GM23338 (cell line): ENCODE data around the gene MITF. TPM values are rescaled to one million over a fixed set of nuclear protein-coding genes. Genes with fewer than 3 reads are reported as not detected.

Experiments
- ATAC-seq: fragments of 200-7000 bp; cut with Tn5 transposase; 3 replicates; pipeline ENCODE4 v1.9.1; 2020
- DNase-seq: peaks from one replicate; pipeline ENCODE4 v3.0.0-alpha.2; 2015; ENCODE audit warnings: low spot score
- H2AFZ ChIP-seq: fragments of 200-600 bp; sonication (generic); 2 replicates; pipeline ENCODE4 v1.8.0; 2016; ENCODE audit warnings: antibody characterized with exemption, mild to moderate bottlenecking, moderate library complexity
- H3F3A ChIP-seq: fragments of 200-600 bp; sonication (generic); replicated peaks from 2 replicates; pipeline ENCODE4 v1.8.0; 2017; ENCODE audit warnings: antibody characterized with exemption, mixed run types, low read depth
- H3K27ac ChIP-seq: fragments of 200-600 bp; sonication (generic); 2 replicates; pipeline ENCODE4 v1.6.1; 2016; ENCODE audit warnings: low read depth
- H3K27me3 ChIP-seq: fragments of 200-600 bp; sonication (generic); 2 replicates; pipeline ENCODE4 v1.8.0; 2016; ENCODE audit warnings: mild to moderate bottlenecking, mixed run types, moderate library complexity; ENCODE audit not compliant: insufficient read depth
- H3K36me3 ChIP-seq: fragments of 200-600 bp; sonication (generic); 2 replicates; pipeline ENCODE4 v1.8.0; 2016; ENCODE audit warnings: mild to moderate bottlenecking; ENCODE audit not compliant: insufficient read depth
- H3K4me1 ChIP-seq: fragments of 200-600 bp; sonication (generic); 2 replicates; pipeline ENCODE4 v1.8.0; 2016; ENCODE audit warnings: mild to moderate bottlenecking, moderate library complexity; ENCODE audit not compliant: insufficient read depth
- H3K4me2 ChIP-seq: fragments of 200-600 bp; sonication (generic); 2 replicates; pipeline ENCODE4 v1.7.1; 2017; ENCODE audit warnings: mixed run types
- H3K4me3 ChIP-seq: fragments of 200-600 bp; sonication (generic); 2 replicates; pipeline ENCODE4 v1.6.1; 2016; ENCODE audit warnings: mixed run types
- H3K79me2 ChIP-seq: fragments of 200-600 bp; sonication (generic); replicated peaks from 2 replicates; pipeline ENCODE4 v1.8.0; 2017; ENCODE audit warnings: mild to moderate bottlenecking; ENCODE audit not compliant: insufficient read depth
- H3K9me2 ChIP-seq: fragments of 200-600 bp; sonication (generic); 2 replicates; pipeline ENCODE4 v1.8.0; 2017; ENCODE audit not compliant: insufficient read depth
- H4K20me1 ChIP-seq: fragments of 200-600 bp; sonication (generic); replicated peaks from 2 replicates; pipeline ENCODE4 v1.8.0; 2017; ENCODE audit warnings: mild to moderate bottlenecking; ENCODE audit not compliant: insufficient read depth
- H3K27ac Mint-ChIP-seq: 2 replicates; pipeline ENCODE4 v1.8.0; 2020; ENCODE audit warnings: inconsistent platforms, mild to moderate bottlenecking, moderate library complexity, mixed read lengths
- H3K27me3 Mint-ChIP-seq: 3 replicates; pipeline ENCODE4 v1.8.0; 2022; ENCODE audit warnings: low read depth, mild to moderate bottlenecking, moderate library complexity, mixed read lengths, inconsistent platforms; ENCODE audit not compliant: insufficient read depth, poor library complexity
- H3K36me3 Mint-ChIP-seq: 3 replicates; pipeline ENCODE4 v1.8.0; 2021; ENCODE audit warnings: low read depth, mild to moderate bottlenecking, inconsistent platforms, moderate library complexity, mixed read lengths
- H3K4me1 Mint-ChIP-seq: 3 replicates; pipeline ENCODE4 v1.8.0; 2020; ENCODE audit warnings: mild to moderate bottlenecking, inconsistent platforms, mixed read lengths
- H3K4me3 Mint-ChIP-seq: 3 replicates; pipeline ENCODE4 v1.8.0; 2021; ENCODE audit warnings: moderate library complexity, mild to moderate bottlenecking, inconsistent platforms, mixed read lengths
- H3K9me3 Mint-ChIP-seq: 3 replicates; pipeline ENCODE4 v1.8.0; 2020; ENCODE audit warnings: moderate library complexity, mild to moderate bottlenecking, inconsistent platforms, mixed read lengths
- CREB1 ChIP-seq: fragments of 250-450 bp; sonication (Bioruptor Pico); IDR thresholded peaks from 2 replicates; pipeline ENCODE4 v1.5.0; 2020; ENCODE audit warnings: low read depth, mild to moderate bottlenecking, moderate library complexity
- CTCF ChIP-seq, 2 experiments: fragments of 200-600 bp in 1 of 2; sonication (generic) in 1 of 2; conservative IDR thresholded peaks; 2 replicates each; pipeline versions ENCODE4 v1.5.1 to v1.6.1; 2016 to 2017; ENCODE audit warnings: antibody characterized with exemption in 2 of 2, low read depth in 2 of 2, mild to moderate bottlenecking in 2 of 2, moderate library complexity in 1 of 2
- ETS1 ChIP-seq: IDR thresholded peaks from 2 replicates; pipeline ENCODE4 v1.6.1; 2016; ENCODE audit warnings: antibody characterized with exemption
- EZH2phosphoT487 ChIP-seq: fragments of 200-600 bp; sonication (generic); IDR thresholded peaks from one replicate; pipeline ENCODE4 v1.8.1; 2018; ENCODE audit warnings: antibody characterized with exemption; ENCODE audit not compliant: unreplicated experiment
- NANOG ChIP-seq: IDR thresholded peaks from 2 replicates; pipeline ENCODE4 v1.6.1; 2016; ENCODE audit warnings: antibody characterized with exemption, borderline replicate concordance
- POLR2AphosphoS5 ChIP-seq: IDR thresholded peaks from 2 replicates; pipeline ENCODE4 v1.6.1; 2016; ENCODE audit warnings: antibody characterized with exemption, low read depth
- STAT1 ChIP-seq: IDR thresholded peaks from one replicate; pipeline ENCODE4 v1.6.1; 2016; ENCODE audit warnings: antibody characterized with exemption; ENCODE audit not compliant: unreplicated experiment
- ZNF114 ChIP-seq: fragments of 250-450 bp; sonication (Bioruptor Pico); IDR thresholded peaks from 2 replicates; pipeline ENCODE4 v1.5.0; 2020; ENCODE audit warnings: mild to moderate bottlenecking, moderate library complexity
- ZNF331 ChIP-seq: fragments of 250-450 bp; sonication (Bioruptor Pico); IDR thresholded peaks from 2 replicates; pipeline ENCODE4 v1.5.0; 2020; ENCODE audit warnings: low read depth, mild to moderate bottlenecking, moderate library complexity
- polyA plus RNA-seq: library from polyadenylated mRNA; unstranded; fragments of >200 nt; fragmentation: Nextera tagmentation; extraction: Ambion mirVana; gene quantifications from 2 replicates; pipeline ENCODE4 v1.2.1, GENCODE V29; 2016
- total RNA-seq: library from RNA; depleted of rRNA; stranded (reverse); fragments of >200 nt; shearing (Covaris generic); gene quantifications from 2 replicates; pipeline ENCODE4 v1.2.3, GENCODE V29; 2014
- TF ChIP-seq, protein P1 (sequence below): IDR thresholded peaks from one replicate; pipeline ENCODE4 v1.6.1; 2018; ENCODE audit warnings: antibody characterized with exemption; ENCODE audit not compliant: unreplicated experiment

The MITF gene
- total and polyA plus RNA-seq, 2 experiments from 2014 or later = 1.9 to 2.4 TPM

GRCh38 chr3:69762768-69763229 is 23.5 kb downstream of the MITF start:
- H3K4me3 ChIP-seq = no peak overlapping the region
- no peak for ATAC-seq

DNA sequence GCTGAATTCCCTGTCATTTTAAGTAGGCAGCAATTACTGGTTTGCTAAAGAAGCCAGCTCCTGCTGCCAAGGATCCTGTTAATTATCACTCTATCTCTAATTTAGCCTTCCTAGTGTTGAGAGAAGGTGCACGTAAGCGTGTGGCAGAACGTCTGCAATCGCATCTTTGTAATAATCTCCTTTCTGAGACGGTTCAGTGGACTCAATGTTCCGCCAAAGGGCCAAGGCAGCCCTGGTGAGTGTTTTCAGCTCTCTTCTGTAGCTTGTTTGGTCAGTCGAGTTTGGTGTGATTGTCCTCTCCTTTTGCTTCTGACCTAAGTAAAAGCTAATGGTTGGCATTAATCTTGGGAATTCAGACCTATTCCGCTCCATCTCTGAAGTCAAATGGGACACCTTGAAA is 24.2 kb downstream of the MITF start:
- Histone ChIP-seq H3K27ac (no peak overlapping the region), H3K79me2 (no peaks in the 10 kb centered on the region), H3K4me3 (no peak overlapping the region), H3K4me2 (no peak overlapping the region), H2AFZ (0 out of 2 replicates have a peak overlapping the region, but pooled peaks have one; percentile 35), H3K9me2 (no peaks in the 10 kb centered on the region), H3K27me3 (no peaks in the 10 kb centered on the region), H4K20me1 (no peaks in the 10 kb centered on the region), H3K4me1 (no peaks in the 10 kb centered on the region), H3K36me3 (no peaks in the 10 kb centered on the region), H3F3A (no peaks in the 10 kb centered on the region)
- no peak overlapping the region; the same call in 1 of the 2 replicates for H3K27ac Mint-ChIP-seq
- no peaks in the 10 kb centered on the region for H3K9me3 Mint-ChIP-seq
- no peak for ATAC-seq
- H3K4me3 Mint-ChIP-seq = no peak overlapping the region
- no peaks in the 10 kb centered on the region for H3K36me3 Mint-ChIP-seq
- H3K27me3 Mint-ChIP-seq = peaks cover 3% of the 10 kb centered on the region
- no peak for DNase-seq
- H3K4me1 Mint-ChIP-seq = no peaks in the 10 kb centered on the region
- TF ChIP-seq STAT1 (no peak), CREB1 (no peak), ETS1 (no peak), CTCF (conservative IDR thresholded peaks at IDR 0.05; ENCODE audit: low read depth in 2 of 2) (no peak), ZNF114 (CRISPR knock-in tag) (no peak), ZNF331 (no peak), POLR2AphosphoS5 (no peak), EZH2phosphoT487 (no peak)
- TF ChIP-seq, protein P1, sequence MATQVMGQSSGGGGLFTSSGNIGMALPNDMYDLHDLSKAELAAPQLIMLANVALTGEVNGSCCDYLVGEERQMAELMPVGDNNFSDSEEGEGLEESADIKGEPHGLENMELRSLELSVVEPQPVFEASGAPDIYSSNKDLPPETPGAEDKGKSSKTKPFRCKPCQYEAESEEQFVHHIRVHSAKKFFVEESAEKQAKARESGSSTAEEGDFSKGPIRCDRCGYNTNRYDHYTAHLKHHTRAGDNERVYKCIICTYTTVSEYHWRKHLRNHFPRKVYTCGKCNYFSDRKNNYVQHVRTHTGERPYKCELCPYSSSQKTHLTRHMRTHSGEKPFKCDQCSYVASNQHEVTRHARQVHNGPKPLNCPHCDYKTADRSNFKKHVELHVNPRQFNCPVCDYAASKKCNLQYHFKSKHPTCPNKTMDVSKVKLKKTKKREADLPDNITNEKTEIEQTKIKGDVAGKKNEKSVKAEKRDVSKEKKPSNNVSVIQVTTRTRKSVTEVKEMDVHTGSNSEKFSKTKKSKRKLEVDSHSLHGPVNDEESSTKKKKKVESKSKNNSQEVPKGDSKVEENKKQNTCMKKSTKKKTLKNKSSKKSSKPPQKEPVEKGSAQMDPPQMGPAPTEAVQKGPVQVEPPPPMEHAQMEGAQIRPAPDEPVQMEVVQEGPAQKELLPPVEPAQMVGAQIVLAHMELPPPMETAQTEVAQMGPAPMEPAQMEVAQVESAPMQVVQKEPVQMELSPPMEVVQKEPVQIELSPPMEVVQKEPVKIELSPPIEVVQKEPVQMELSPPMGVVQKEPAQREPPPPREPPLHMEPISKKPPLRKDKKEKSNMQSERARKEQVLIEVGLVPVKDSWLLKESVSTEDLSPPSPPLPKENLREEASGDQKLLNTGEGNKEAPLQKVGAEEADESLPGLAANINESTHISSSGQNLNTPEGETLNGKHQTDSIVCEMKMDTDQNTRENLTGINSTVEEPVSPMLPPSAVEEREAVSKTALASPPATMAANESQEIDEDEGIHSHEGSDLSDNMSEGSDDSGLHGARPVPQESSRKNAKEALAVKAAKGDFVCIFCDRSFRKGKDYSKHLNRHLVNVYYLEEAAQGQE = no peak

More at GRCh38 chr3:69762768-69763229, 23.5 kb downstream of the MITF start:
- H3K27me3 ChIP-seq = no peaks in the 10 kb centered on the region
- no peak overlapping the region for H3K4me2 ChIP-seq
- H3K79me2 ChIP-seq = no peaks in the 10 kb centered on the region
- H3K27ac ChIP-seq = no peak overlapping the region
- Mint-ChIP-seq H3K4me1 (no peaks in the 10 kb centered on the region), H3K27me3 (peaks cover 3% of the 10 kb centered on the region), H3K9me3 (no peaks in the 10 kb centered on the region), H3K27ac (no peak overlapping the region), H3K4me3 (no peak overlapping the region), H3K36me3 (no peaks in the 10 kb centered on the region)
- no peak for DNase-seq
- H3F3A ChIP-seq = no peaks in the 10 kb centered on the region
- no peaks in the 10 kb centered on the region for H3K36me3 ChIP-seq
- TF ChIP-seq ETS1 (no peak), CTCF (conservative IDR thresholded peaks at IDR 0.05; ENCODE audit: low read depth in 2 of 2) (no peak), NANOG (no peak), STAT1 (no peak)
- H3K4me1 ChIP-seq = no peaks in the 10 kb centered on the region
- H2AFZ ChIP-seq = no peak overlapping the region
- no peaks in the 10 kb centered on the region for H4K20me1 ChIP-seq
- H3K9me2 ChIP-seq = no peaks in the 10 kb centered on the region
